8988T (cell line): ENCODE measurements around the gene NEK5.
A peak's percentile ranks its signal among the peaks of the same experiment; 100 is the strongest.
"Not testable (repeated sequence)": the region's sequence is repeated elsewhere in the genome, so short reads cannot be mapped to it uniquely, and the experiment has no call there.

Experiments
- DNase-seq: peaks from one replicate; pipeline ENCODE4 v3.0.0; 2011

Gene NEK5

GRCh38 chr13:52136763-52137162 lies 7.9 kb upstream of the NEK5 start:
- DNase-seq = no peak

- DNase-seq = no peak
Measured at GRCh38 chr13:52130641-52131040, 1.8 kb upstream of the NEK5 start.

GRCh38 chr13:52127783-52128702 lies 830 bp downstream of the NEK5 start:
- DNase-seq = peak; percentile 51

- no peak for DNase-seq
Measured at GRCh38 chr13:52127378-52127777, 1.5 kb downstream of the NEK5 start.

- DNase-seq = no peak
Measured at GRCh38 chr13:52125547-52125946, 3.3 kb downstream of the NEK5 start.

- DNase-seq = no peak
Measured at GRCh38 chr13:52118595-52118994, 10.3 kb downstream of the NEK5 start.

- no peak for DNase-seq
Measured at GRCh38 chr13:52118095-52118494, 10.8 kb downstream of the NEK5 start.

GRCh38 chr13:52112591-52112990 lies 16.3 kb downstream of the NEK5 start:
- no peak for DNase-seq

GRCh38 chr13:52109116-52109670 lies 19.7 kb downstream of the NEK5 start:
- DNase-seq = no peak

- DNase-seq = no peak
Measured at GRCh38 chr13:52105841-52106240, 23.0 kb downstream of the NEK5 start.

GRCh38 chr13:52104624-52105023 lies 24.2 kb downstream of the NEK5 start:
- DNase-seq = no peak

- no peak for DNase-seq
Measured at GRCh38 chr13:52103386-52103785, 25.5 kb downstream of the NEK5 start.

- not testable (repeated sequence) for DNase-seq
Measured at GRCh38 chr13:52102423-52102822, 26.4 kb downstream of the NEK5 start.

- no peak for DNase-seq
Measured at GRCh38 chr13:52097197-52097596, 31.7 kb downstream of the NEK5 start.

GRCh38 chr13:52096748-52097147 lies 32.1 kb downstream of the NEK5 start:
- no peak for DNase-seq

- DNase-seq = no peak
Measured at GRCh38 chr13:52096062-52096461, 32.8 kb downstream of the NEK5 start.

GRCh38 chr13:52092087-52092486 lies 36.8 kb downstream of the NEK5 start:
- DNase-seq = no peak

GRCh38 chr13:52091473-52091872 lies 37.4 kb downstream of the NEK5 start:
- no peak for DNase-seq

- DNase-seq = no peak
Measured at GRCh38 chr13:52085421-52085820, 43.5 kb downstream of the NEK5 start.

GRCh38 chr13:52084981-52085380 lies 43.9 kb downstream of the NEK5 start:
- DNase-seq = not testable (repeated sequence)

- no peak for DNase-seq
Measured at GRCh38 chr13:52082601-52083000, 46.3 kb downstream of the NEK5 start.

- DNase-seq = not testable (repeated sequence)
Measured at GRCh38 chr13:52079891-52080290, 49.0 kb downstream of the NEK5 start.

GRCh38 chr13:52070929-52071523 lies 57.8 kb downstream of the NEK5 start:
- DNase-seq = peak; percentile 41

- DNase-seq = no peak
Measured at GRCh38 chr13:52067237-52067636, 61.6 kb downstream of the NEK5 start.
